ENCODE results near the gene SYNPO2.
"Not testable (repeated sequence)": the region's sequence is repeated elsewhere in the genome, so short reads cannot be mapped to it uniquely, and the experiment has no call there.

Gene SYNPO2

GRCh38 chr4:119005928-119006460 lies 117.3 kb downstream of the SYNPO2 start:
- no peak for DNase-seq (ENCODE audit: low read depth)
- TF ChIP-seq CTCF (IDR thresholded peaks at IDR 0.05; ENCODE audit: low read depth, low read length, missing control alignments) = no peak
- no peak overlapping the region for H3K4me3 ChIP-seq (ENCODE audit: low read depth, low read length)
- in situ Hi-C loops (cut with HindIII; ENCODE audit: low sequenced_read_pairs) = no loop called here

GRCh38 chr4:119008761-119009160 lies 120.1 kb downstream of the SYNPO2 start:
- in situ Hi-C loops (cut with HindIII; ENCODE audit: low sequenced_read_pairs) = no loop called here
- no peak for TF ChIP-seq CTCF (IDR thresholded peaks at IDR 0.05; ENCODE audit: low read depth, low read length, missing control alignments)
- no peak for DNase-seq (ENCODE audit: low read depth)
- no peak overlapping the region for H3K4me3 ChIP-seq (ENCODE audit: low read depth, low read length)

GRCh38 chr4:119010221-119010620 lies 121.6 kb downstream of the SYNPO2 start:
- H3K4me3 ChIP-seq (ENCODE audit: low read depth, low read length); in situ Hi-C loops (cut with HindIII; ENCODE audit: low sequenced_read_pairs); DNase-seq (ENCODE audit: low read depth): not testable (repeated sequence)

GRCh38 chr4:119010909-119011606 lies 122.4 kb downstream of the SYNPO2 start:
- in situ Hi-C loops (cut with HindIII; ENCODE audit: low sequenced_read_pairs) = no loop called here
- no peak for TF ChIP-seq CTCF (IDR thresholded peaks at IDR 0.05; ENCODE audit: low read depth, low read length, missing control alignments)
- no peak for DNase-seq (ENCODE audit: low read depth)
- H3K4me3 ChIP-seq (ENCODE audit: low read depth, low read length) = no peak overlapping the region

GRCh38 chr4:119011607-119011988 lies 122.9 kb downstream of the SYNPO2 start:
- no peak for TF ChIP-seq CTCF (IDR thresholded peaks at IDR 0.05; ENCODE audit: low read depth, low read length, missing control alignments)
- in situ Hi-C loops (cut with HindIII; ENCODE audit: low sequenced_read_pairs) = no loop called here
- DNase-seq (ENCODE audit: low read depth) = no peak
- H3K4me3 ChIP-seq (ENCODE audit: low read depth, low read length) = no peak overlapping the region

- in situ Hi-C loops (cut with HindIII; ENCODE audit: low sequenced_read_pairs) = no loop called here
- no peak for TF ChIP-seq CTCF (IDR thresholded peaks at IDR 0.05; ENCODE audit: low read depth, low read length, missing control alignments)
- DNase-seq (ENCODE audit: low read depth) = no peak
- H3K4me3 ChIP-seq (ENCODE audit: low read depth, low read length) = no peak overlapping the region
Observed at GRCh38 chr4:119014658-119015057, 126.0 kb downstream of the SYNPO2 start.

GRCh38 chr4:119016636-119017035 lies 128.0 kb downstream of the SYNPO2 start:
- in situ Hi-C loops (cut with HindIII; ENCODE audit: low sequenced_read_pairs) = no loop called here
- no peak overlapping the region for H3K4me3 ChIP-seq (ENCODE audit: low read depth, low read length)
- no peak for TF ChIP-seq CTCF (IDR thresholded peaks at IDR 0.05; ENCODE audit: low read depth, low read length, missing control alignments)
- DNase-seq (ENCODE audit: low read depth) = no peak
